DND-41 (cell line): ENCODE measurements around the gene YJEFN3.

Experiments used
- ATAC-seq: fragments of 200-7000 bp; cut with Tn5 transposase; 3 replicates; pipeline ENCODE4 v1.9.1; 2021; ENCODE audit warnings: low read depth; ENCODE audit not compliant: insufficient read depth
- DNase-seq: peaks from one replicate; pipeline ENCODE4 v3.0.0-alpha.2; 2020
- H2AFZ ChIP-seq: 2 replicates; pipeline ENCODE4 v1.6.0; 2012; ENCODE audit warnings: low read depth, low read length
- H3K27ac ChIP-seq: 2 replicates; pipeline ENCODE4 v1.5.1; 2012; ENCODE audit warnings: low read length, inconsistent platforms
- H3K27me3 ChIP-seq: fragments of 200-600 bp; sonication (generic); 2 replicates; pipeline ENCODE4 v1.6.0; 2012; ENCODE audit warnings: low read length, mild to moderate bottlenecking, inconsistent platforms; ENCODE audit not compliant: insufficient read depth, poor library complexity
- H3K36me3 ChIP-seq: 2 replicates; pipeline ENCODE4 v1.5.1; 2012; ENCODE audit warnings: low read length, inconsistent platforms; ENCODE audit not compliant: insufficient read depth
- H3K4me1 ChIP-seq: 2 replicates; pipeline ENCODE4 v1.5.1; 2012; ENCODE audit warnings: mild to moderate bottlenecking, low read length; ENCODE audit not compliant: insufficient read depth
- H3K4me2 ChIP-seq: 2 replicates; pipeline ENCODE4 v1.6.0; 2012; ENCODE audit warnings: mild to moderate bottlenecking, moderate library complexity, low read length, inconsistent platforms; ENCODE audit not compliant: insufficient read depth
- H3K4me3 ChIP-seq, 2 experiments: fragments of 200-600 bp in 1 of 2; shearing (Covaris generic) in 1 of 2; 2 replicates each; pipeline ENCODE4 v1.5.1; 2012 to 2016; ENCODE audit warnings: inconsistent platforms in 2 of 2, low read length in 2 of 2, mild to moderate bottlenecking in 2 of 2, low read depth in 1 of 2, moderate library complexity in 1 of 2
- H3K79me2 ChIP-seq: 2 replicates; pipeline ENCODE4 v1.6.0; 2012; ENCODE audit warnings: low read length, inconsistent platforms; ENCODE audit not compliant: insufficient read depth
- H3K9ac ChIP-seq: 2 replicates; pipeline ENCODE4 v1.6.0; 2012; ENCODE audit warnings: low read depth, mild to moderate bottlenecking, inconsistent platforms, low read length, moderate library complexity
- H3K9me3 ChIP-seq: 2 replicates; pipeline ENCODE4 v1.5.1; 2012; ENCODE audit warnings: low read length, moderate library complexity, mild to moderate bottlenecking, inconsistent platforms; ENCODE audit not compliant: insufficient read depth, severe bottlenecking
- H4K20me1 ChIP-seq: 2 replicates; pipeline ENCODE4 v1.6.0; 2012; ENCODE audit warnings: low read length; ENCODE audit not compliant: insufficient read depth
- EZH2 ChIP-seq: IDR thresholded peaks from 3 replicates; pipeline ENCODE4 v1.6.1; 2012; ENCODE audit warnings: borderline replicate concordance, low read depth, mild to moderate bottlenecking, moderate library complexity, low read length, inconsistent platforms; ENCODE audit not compliant: severe bottlenecking
- TF ChIP-seq, protein P1 (sequence below): IDR thresholded peaks from 2 replicates; pipeline ENCODE4 v1.5.1; 2012; ENCODE audit warnings: borderline replicate concordance, low read length, moderate library complexity, mild to moderate bottlenecking; ENCODE audit not compliant: poor library complexity, severe bottlenecking; ENCODE audit errors: extremely low read depth

YJEFN3 gene

DNA sequence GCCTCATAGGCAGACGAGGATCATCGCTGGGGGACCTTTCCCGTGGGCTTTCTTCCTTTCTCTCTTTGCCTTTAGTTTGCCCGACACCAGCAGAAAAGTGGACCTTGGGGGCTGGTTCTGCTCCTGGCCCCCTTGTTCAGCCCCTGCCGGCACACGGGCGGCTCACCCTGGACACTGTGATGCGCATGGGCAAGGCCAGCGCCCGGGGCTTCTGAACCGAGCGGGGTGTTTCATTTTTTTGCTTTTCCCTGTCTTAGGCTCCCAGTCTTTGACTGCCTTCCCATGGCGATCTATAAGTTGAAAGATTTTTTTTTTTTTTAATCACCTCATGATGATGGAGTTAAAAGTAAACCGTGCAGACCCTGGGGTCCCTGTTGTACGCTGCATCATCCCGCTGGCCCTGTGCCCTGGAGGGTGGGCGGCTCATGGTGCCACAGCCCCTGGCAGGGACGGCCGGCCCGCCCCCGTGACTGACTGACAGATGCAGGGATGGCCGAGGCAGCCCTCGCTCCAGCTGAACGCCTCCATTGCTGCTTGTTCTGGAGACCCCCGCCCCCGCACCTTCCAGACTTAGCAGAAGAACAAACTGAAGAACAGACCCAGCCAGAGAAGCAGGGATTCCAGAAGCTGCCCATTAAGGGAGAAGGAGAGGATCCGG, 22.9 kb upstream of the YJEFN3 start:
- no peaks in the 10 kb centered on the region for H3K4me1 ChIP-seq
- H3K9me3 ChIP-seq, result no peaks in the 10 kb centered on the region
- no peak for DNase-seq
- peaks cover 72% of the 10 kb centered on the region for H3K36me3 ChIP-seq
- no peak overlapping the region for H3K9ac ChIP-seq
- H2AFZ ChIP-seq, result no peak overlapping the region
- no peak for ATAC-seq
- TF ChIP-seq, protein P1, sequence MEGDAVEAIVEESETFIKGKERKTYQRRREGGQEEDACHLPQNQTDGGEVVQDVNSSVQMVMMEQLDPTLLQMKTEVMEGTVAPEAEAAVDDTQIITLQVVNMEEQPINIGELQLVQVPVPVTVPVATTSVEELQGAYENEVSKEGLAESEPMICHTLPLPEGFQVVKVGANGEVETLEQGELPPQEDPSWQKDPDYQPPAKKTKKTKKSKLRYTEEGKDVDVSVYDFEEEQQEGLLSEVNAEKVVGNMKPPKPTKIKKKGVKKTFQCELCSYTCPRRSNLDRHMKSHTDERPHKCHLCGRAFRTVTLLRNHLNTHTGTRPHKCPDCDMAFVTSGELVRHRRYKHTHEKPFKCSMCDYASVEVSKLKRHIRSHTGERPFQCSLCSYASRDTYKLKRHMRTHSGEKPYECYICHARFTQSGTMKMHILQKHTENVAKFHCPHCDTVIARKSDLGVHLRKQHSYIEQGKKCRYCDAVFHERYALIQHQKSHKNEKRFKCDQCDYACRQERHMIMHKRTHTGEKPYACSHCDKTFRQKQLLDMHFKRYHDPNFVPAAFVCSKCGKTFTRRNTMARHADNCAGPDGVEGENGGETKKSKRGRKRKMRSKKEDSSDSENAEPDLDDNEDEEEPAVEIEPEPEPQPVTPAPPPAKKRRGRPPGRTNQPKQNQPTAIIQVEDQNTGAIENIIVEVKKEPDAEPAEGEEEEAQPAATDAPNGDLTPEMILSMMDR, result no peak
- no peak for TF ChIP-seq EZH2
- peaks cover 27% of the 10 kb centered on the region; the same call in 1 of the 2 replicates for H4K20me1 ChIP-seq
- no peak overlapping the region for H3K27ac ChIP-seq
- H3K79me2 ChIP-seq, result no peaks in the 10 kb centered on the region; the same call in 1 of the 2 replicates
- H3K4me3 ChIP-seq, result no peak overlapping the region
- H3K27me3 ChIP-seq, result no peaks in the 10 kb centered on the region
- no peak overlapping the region for H3K4me2 ChIP-seq

DNA sequence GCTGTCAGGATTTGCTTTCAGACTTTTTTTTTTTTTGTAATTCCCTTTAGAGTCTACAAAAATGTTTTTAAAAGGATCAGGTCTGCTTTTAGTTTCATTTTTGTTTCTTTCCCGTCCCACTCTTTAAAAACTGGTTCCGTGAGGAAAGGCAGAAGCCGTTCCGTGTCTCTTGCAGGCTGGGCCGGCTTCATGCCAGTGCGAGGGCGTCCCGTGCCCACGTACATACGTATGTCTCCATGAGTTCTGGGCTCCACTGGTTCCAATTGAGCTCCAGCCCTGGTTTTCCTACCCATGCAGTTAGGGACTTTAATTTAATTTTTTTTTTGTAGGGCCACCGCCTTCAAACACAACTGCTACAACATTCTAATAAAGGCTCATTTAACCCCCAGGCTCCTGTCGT, 22.1 kb upstream of the YJEFN3 start:
- no peak overlapping the region for H3K9ac ChIP-seq
- TF ChIP-seq EZH2, result no peak
- TF ChIP-seq, protein P1, result no peak
- no peak overlapping the region for H2AFZ ChIP-seq
- H4K20me1 ChIP-seq, result peaks cover 24% of the 10 kb centered on the region; the same call in 1 of the 2 replicates
- no peak overlapping the region for H3K4me3 ChIP-seq
- H3K79me2 ChIP-seq, result no peaks in the 10 kb centered on the region; the same call in 1 of the 2 replicates
- H3K27me3 ChIP-seq, result no peaks in the 10 kb centered on the region
- H3K4me2 ChIP-seq, result no peak overlapping the region
- no peaks in the 10 kb centered on the region for H3K4me1 ChIP-seq
- peaks cover 64% of the 10 kb centered on the region for H3K36me3 ChIP-seq
- H3K9me3 ChIP-seq, result no peaks in the 10 kb centered on the region
- no peak for ATAC-seq
- no peak for DNase-seq
- H3K27ac ChIP-seq, result no peak overlapping the region

DNA sequence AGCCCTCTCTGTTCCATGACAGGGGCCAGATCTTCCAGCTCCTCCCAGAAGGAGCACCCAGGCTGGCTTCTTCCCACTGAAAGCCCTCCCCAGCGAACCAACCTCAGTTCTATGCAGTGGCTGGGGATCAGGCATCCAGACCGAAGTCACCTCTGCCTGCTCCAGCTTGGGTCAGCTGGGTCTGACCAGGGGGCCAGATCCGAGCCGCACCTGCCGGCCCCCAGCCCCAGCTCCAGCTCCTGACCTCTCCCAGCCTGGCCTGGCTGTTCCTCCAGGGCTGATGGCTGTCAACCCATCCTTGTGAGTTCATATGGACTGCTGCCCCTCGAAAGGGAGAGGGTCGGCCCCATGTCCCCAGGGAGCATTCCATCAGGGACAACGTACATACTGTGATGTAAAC, 21.4 kb upstream of the YJEFN3 start:
- TF ChIP-seq, protein P1, result no peak
- no peak for TF ChIP-seq EZH2
- peaks cover 57% of the 10 kb centered on the region for H3K36me3 ChIP-seq
- H3K79me2 ChIP-seq, result no peaks in the 10 kb centered on the region; the same call in 1 of the 2 replicates
- H2AFZ ChIP-seq, result no peak overlapping the region
- H3K4me1 ChIP-seq, result no peaks in the 10 kb centered on the region
- no peak overlapping the region; the same call in 1 of the 2 replicates for H3K27ac ChIP-seq
- no peak overlapping the region for H3K4me3 ChIP-seq
- no peaks in the 10 kb centered on the region for H3K9me3 ChIP-seq
- H3K9ac ChIP-seq, result no peak overlapping the region
- DNase-seq, result no peak
- H3K4me2 ChIP-seq, result no peak overlapping the region
- H3K27me3 ChIP-seq, result no peaks in the 10 kb centered on the region
- no peak for ATAC-seq
- peaks cover 20% of the 10 kb centered on the region; the same call in 1 of the 2 replicates for H4K20me1 ChIP-seq
